SU-DHL-6 (cell line): Measurements from ENCODE around the gene SQOR.

Experiments used
- EZH2phosphoT487 ChIP-seq: fragments of 200-600 bp; sonication (generic), shearing (Covaris generic); conservative IDR thresholded peaks from 2 replicates; pipeline ENCODE4 v1.6.1; 2018; ENCODE audit warnings: mild to moderate bottlenecking, antibody characterized with exemption, low read length, moderate library complexity, mixed read lengths
- TF ChIP-seq, protein P1 (sequence below): fragments of 200-600 bp; sonication (generic); IDR thresholded peaks from one replicate; pipeline ENCODE4 v1.5.1; 2017; ENCODE audit warnings: antibody characterized with exemption, mild to moderate bottlenecking, low read length, moderate library complexity; ENCODE audit not compliant: insufficient read depth, poor library complexity, severe bottlenecking

DNA sequence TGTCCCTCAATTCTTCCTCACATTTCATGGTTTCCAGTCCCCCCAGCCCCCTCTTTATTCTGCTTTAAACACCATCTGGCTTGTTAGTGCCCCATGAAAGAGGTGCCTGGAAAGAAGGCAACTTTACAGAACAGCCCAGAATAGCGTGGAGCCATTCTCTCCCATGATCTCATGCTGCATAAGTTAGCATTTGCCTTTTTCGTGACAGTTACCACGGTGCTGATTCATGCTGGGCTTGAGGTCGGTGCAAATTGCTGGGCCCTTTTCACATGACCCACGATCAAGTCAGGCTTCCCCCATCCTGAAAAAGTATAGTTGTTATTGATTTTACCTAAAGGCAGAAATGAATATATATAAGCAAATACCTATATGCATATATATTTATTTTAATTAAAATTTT is 29.6 kb downstream of the SQOR start:
- TF ChIP-seq, protein P1, sequence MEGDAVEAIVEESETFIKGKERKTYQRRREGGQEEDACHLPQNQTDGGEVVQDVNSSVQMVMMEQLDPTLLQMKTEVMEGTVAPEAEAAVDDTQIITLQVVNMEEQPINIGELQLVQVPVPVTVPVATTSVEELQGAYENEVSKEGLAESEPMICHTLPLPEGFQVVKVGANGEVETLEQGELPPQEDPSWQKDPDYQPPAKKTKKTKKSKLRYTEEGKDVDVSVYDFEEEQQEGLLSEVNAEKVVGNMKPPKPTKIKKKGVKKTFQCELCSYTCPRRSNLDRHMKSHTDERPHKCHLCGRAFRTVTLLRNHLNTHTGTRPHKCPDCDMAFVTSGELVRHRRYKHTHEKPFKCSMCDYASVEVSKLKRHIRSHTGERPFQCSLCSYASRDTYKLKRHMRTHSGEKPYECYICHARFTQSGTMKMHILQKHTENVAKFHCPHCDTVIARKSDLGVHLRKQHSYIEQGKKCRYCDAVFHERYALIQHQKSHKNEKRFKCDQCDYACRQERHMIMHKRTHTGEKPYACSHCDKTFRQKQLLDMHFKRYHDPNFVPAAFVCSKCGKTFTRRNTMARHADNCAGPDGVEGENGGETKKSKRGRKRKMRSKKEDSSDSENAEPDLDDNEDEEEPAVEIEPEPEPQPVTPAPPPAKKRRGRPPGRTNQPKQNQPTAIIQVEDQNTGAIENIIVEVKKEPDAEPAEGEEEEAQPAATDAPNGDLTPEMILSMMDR: no peak
- no peak for TF ChIP-seq EZH2phosphoT487
